ENCODE data around the gene SLC25A1.
A peak's percentile ranks its signal among the peaks of the same experiment; 100 is the strongest.

SLC25A1 gene

GRCh38 chr22:19183216-19183615 lies 4.7 kb upstream of the SLC25A1 start:
- in situ Hi-C loops (cut with HindIII; ENCODE audit: low sequenced_read_pairs), result no loop called here
- no peak for TF ChIP-seq CTCF (IDR thresholded peaks at IDR 0.05; ENCODE audit: low read depth, low read length)
- no peak for DNase-seq (ENCODE audit: low read depth, low spot score)

DNA sequence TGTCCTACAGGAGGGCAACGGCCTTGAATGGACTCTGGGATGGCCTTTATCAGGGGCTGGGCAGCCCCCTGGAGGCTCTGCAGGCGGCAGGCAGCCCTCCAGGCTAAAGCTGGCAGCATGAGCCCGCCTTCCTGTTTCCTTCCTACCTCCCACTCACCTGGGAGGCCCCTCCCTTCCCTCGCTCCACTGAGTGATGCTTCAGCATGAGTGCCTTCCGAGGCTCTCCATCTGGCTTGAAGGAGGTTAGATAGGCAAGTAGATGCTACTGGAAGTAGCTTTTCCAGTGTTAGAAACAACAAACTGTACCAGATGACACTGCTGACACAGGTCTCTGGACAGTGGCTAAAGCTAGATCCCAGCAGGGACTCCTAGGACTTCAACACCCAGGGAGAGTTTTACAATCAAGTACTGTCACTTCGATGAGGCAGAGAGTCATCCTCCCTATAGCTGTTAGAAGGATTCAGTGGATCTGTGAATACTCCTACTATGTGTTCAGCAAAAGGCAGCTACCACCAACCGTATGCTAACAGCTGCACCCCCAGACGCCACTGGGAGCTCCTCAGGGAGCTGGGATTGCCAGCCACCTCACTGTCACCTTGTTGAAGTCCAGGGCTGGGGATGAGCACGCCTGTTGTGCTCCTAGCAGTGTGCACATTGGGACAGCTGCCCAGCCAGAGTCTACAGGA lies 4.1 kb upstream of the SLC25A1 start:
- no peak overlapping the region for H3K4me3 ChIP-seq (ENCODE audit: low read depth, low read length)
- TF ChIP-seq CTCF (IDR thresholded peaks at IDR 0.05; ENCODE audit: low read depth, low read length), result no peak
- in situ Hi-C loops (cut with HindIII; ENCODE audit: low sequenced_read_pairs), result no loop called here
- no peak for DNase-seq (ENCODE audit: low read depth, low spot score)

More at GRCh38 chr22:19183216-19183615, 4.7 kb upstream of the SLC25A1 start:
- H3K4me3 ChIP-seq (ENCODE audit: low read depth, low read length), result no peak overlapping the region

DNA sequence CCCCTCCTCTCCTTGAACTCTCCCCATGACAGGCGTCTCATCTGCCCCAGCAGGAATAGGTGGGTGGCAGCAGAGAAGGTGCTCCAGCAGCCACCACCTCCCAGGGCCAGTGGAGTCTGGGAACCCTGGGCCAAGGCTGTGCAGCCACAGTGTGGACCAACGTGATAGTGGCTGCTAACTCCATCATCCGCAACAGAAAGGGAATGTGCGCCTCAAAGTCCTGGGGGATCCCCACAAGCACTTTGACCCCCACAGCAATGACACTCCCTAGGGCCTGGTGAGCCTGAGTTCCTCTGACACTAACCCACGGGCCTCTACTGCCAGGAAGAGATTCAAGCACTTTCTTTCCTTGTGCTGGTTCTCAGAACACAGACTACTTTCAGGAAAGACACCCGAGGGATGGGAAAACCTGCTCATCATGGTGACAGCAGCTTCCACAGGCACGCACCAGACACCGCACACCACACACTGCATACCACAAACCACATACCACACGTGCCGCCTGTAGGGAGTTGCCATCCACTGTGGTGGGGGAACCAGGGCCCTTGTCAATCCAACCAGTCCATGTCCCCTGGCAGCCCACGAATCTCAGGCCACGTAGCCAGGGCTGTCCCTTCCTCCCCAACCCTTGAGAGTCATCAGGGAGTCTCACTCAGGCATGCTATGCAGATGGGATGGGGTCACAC lies 3.4 kb upstream of the SLC25A1 start:
- no peak for TF ChIP-seq CTCF (IDR thresholded peaks at IDR 0.05; ENCODE audit: low read depth, low read length)
- in situ Hi-C loops (cut with HindIII; ENCODE audit: low sequenced_read_pairs), result no loop called here
- no peak for DNase-seq (ENCODE audit: low read depth, low spot score)
- no peak overlapping the region for H3K4me3 ChIP-seq (ENCODE audit: low read depth, low read length)

- no peak for TF ChIP-seq CTCF (IDR thresholded peaks at IDR 0.05; ENCODE audit: low read depth, low read length)
- no peak overlapping the region for H3K4me3 ChIP-seq (ENCODE audit: low read depth, low read length)
- in situ Hi-C loops (cut with HindIII; ENCODE audit: low sequenced_read_pairs), result no loop called here
- DNase-seq (ENCODE audit: low read depth, low spot score), result no peak
Measured at GRCh38 chr22:19180740-19181410, 2.3 kb upstream of the SLC25A1 start.

DNA sequence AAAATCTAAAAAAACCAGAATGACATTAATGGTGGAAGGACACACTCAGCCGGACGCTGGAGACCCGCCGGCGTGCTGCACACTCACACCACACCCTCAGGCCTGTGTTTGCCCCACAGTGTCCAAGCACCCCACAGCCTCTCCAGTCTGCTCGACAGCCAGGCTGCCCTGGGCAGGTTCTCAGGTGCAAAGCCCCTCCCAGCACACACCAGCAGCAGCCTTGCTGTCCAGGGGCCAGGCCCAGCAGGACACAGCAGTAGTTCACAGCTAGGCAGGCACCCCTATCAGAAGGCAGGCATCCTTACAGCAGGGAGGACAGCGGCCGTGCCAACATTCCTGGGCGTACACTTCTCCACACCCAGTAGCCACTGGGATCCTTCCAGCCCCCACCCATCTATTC lies 1.7 kb upstream of the SLC25A1 start:
- in situ Hi-C loops (cut with HindIII; ENCODE audit: low sequenced_read_pairs), result no loop called here
- no peak overlapping the region for H3K4me3 ChIP-seq (ENCODE audit: low read depth, low read length)
- no peak for DNase-seq (ENCODE audit: low read depth, low spot score)
- TF ChIP-seq CTCF (IDR thresholded peaks at IDR 0.05; ENCODE audit: low read depth, low read length), result no peak

GRCh38 chr22:19179497-19180048 lies 1.0 kb upstream of the SLC25A1 start:
- peak; percentile 89 for DNase-seq (ENCODE audit: low read depth, low spot score)
- H3K4me3 ChIP-seq (ENCODE audit: low read depth, low read length), result peak overlapping the region; percentile 49
- in situ Hi-C loops (cut with HindIII; ENCODE audit: low sequenced_read_pairs), result no loop called here
- TF ChIP-seq CTCF (IDR thresholded peaks at IDR 0.05; ENCODE audit: low read depth, low read length), result peak; percentile 74
